ENCODE data around the gene TERC.
"Not testable (repeated sequence)": the region's sequence is repeated elsewhere in the genome, so short reads cannot be mapped to it uniquely, and the experiment has no call there.

TERC gene

GRCh38 chr3:169772305-169772896 is 7.5 kb upstream of the TERC start:
- peak in 1 of 3 experiments; percentile 40 for DNase-seq (ENCODE audit: low read depth in 2 of 3, low spot score in 2 of 3)

GRCh38 chr3:169771497-169772304 is 6.8 kb upstream of the TERC start:
- peak in 2 of 3 experiments; percentile 32 to 66 for DNase-seq (ENCODE audit: low read depth in 2 of 3, low spot score in 2 of 3)

GRCh38 chr3:169769287-169770181 is 4.7 kb upstream of the TERC start, which contains the start of gene ACTRT3:
Gene ACTRT3 (minus strand): TSS chr3:169769561. CDS start chr3:169769520, 41 bp downstream.
- peak in 2 of 3 experiments; percentile 50 to 54 for DNase-seq (ENCODE audit: low read depth in 2 of 3, low spot score in 2 of 3)

GRCh38 chr3:169764312-169764881 is 463 bp downstream of the TERC start:
- peak in 2 of 3 experiments; percentile 48 to 54 for DNase-seq (ENCODE audit: low read depth in 2 of 3, low spot score in 2 of 3)

GRCh38 chr3:169760479-169760878 is 4.4 kb downstream of the TERC start:
- DNase-seq (ENCODE audit: low read depth in 2 of 3, low spot score in 2 of 3) = no peak

- no peak for DNase-seq (ENCODE audit: low read depth in 2 of 3, low spot score in 2 of 3)
Observed at GRCh38 chr3:169759256-169759655, 5.6 kb downstream of the TERC start.

- no peak for DNase-seq (ENCODE audit: low read depth in 2 of 3, low spot score in 2 of 3)
Observed at GRCh38 chr3:169758359-169758994, 6.4 kb downstream of the TERC start.

- no peak for DNase-seq (ENCODE audit: low read depth in 2 of 3, low spot score in 2 of 3)
Observed at GRCh38 chr3:169755488-169755887, 9.4 kb downstream of the TERC start.

- DNase-seq (ENCODE audit: low read depth in 2 of 3, low spot score in 2 of 3) = no peak
Observed at GRCh38 chr3:169754711-169755110, 10.1 kb downstream of the TERC start.

- no peak for DNase-seq (ENCODE audit: low read depth in 2 of 3, low spot score in 2 of 3)
Observed at GRCh38 chr3:169751875-169752274, 13.0 kb downstream of the TERC start.

GRCh38 chr3:169750665-169751064 is 14.2 kb downstream of the TERC start:
- no peak for DNase-seq (ENCODE audit: low read depth in 2 of 3, low spot score in 2 of 3)

- no peak for DNase-seq (ENCODE audit: low read depth in 2 of 3, low spot score in 2 of 3)
Observed at GRCh38 chr3:169748670-169749069, 16.2 kb downstream of the TERC start.

GRCh38 chr3:169746924-169747323 is 17.9 kb downstream of the TERC start:
- no peak for DNase-seq (ENCODE audit: low read depth in 2 of 3, low spot score in 2 of 3)

- DNase-seq (ENCODE audit: low read depth in 2 of 3, low spot score in 2 of 3) = no peak
Observed at GRCh38 chr3:169744366-169745054, 20.4 kb downstream of the TERC start.

GRCh38 chr3:169739067-169739466 is 25.8 kb downstream of the TERC start:
- no peak for DNase-seq (ENCODE audit: low read depth in 2 of 3, low spot score in 2 of 3)

- DNase-seq (ENCODE audit: low read depth in 2 of 3, low spot score in 2 of 3) = not testable (repeated sequence)
Observed at GRCh38 chr3:169731857-169732256, 33.0 kb downstream of the TERC start.

- DNase-seq (ENCODE audit: low read depth in 2 of 3, low spot score in 2 of 3) = no peak
Observed at GRCh38 chr3:169722724-169723123, 42.1 kb downstream of the TERC start.

GRCh38 chr3:169718415-169718814 is 46.4 kb downstream of the TERC start:
- not testable (repeated sequence) for DNase-seq (ENCODE audit: low read depth in 2 of 3, low spot score in 2 of 3)
